Left ventricle myocardium inferior (tissue), 1 donor: ENCODE data around the gene PCNP. TPM values are rescaled to one million over a fixed set of nuclear protein-coding genes. Genes with fewer than 3 reads are reported as not detected.
"Not testable (repeated sequence)": the region's sequence is repeated elsewhere in the genome, so short reads cannot be mapped to it uniquely, and the experiment has no call there.

Source experiments
- DNase-seq: peaks from one replicate; pipeline ENCODE4 v3.0.0-alpha.2; 2020
- H3K27ac ChIP-seq: fragments of 200-600 bp; replicated peaks from 2 replicates; pipeline ENCODE4 v1.8.0; 2021
- H3K27me3 ChIP-seq: fragments of 200-600 bp; 2 replicates; pipeline ENCODE4 v1.8.0; 2021; ENCODE audit warnings: low read depth
- H3K36me3 ChIP-seq: fragments of 200-600 bp; 2 replicates; pipeline ENCODE4 v1.8.0; 2021
- H3K4me1 ChIP-seq: fragments of 200-600 bp; 2 replicates; pipeline ENCODE4 v1.8.0; 2021
- H3K4me3 ChIP-seq: fragments of 200-600 bp; 2 replicates; pipeline ENCODE4 v1.8.0; 2021; ENCODE audit warnings: mild to moderate bottlenecking, moderate library complexity
- H3K9me3 ChIP-seq: fragments of 200-600 bp; replicated peaks from 2 replicates; pipeline ENCODE4 v1.8.0; 2021
- intact Hi-C: fragments of 100-400 bp; cut with micrococcal nuclease; formaldehyde crosslinking; loops from one replicate; pipeline ENCODE4 v1.11.0; 2022
- total RNA-seq: library from RNA; stranded (reverse); fragmentation: NEBNext Ultra II Directional; extraction: Animal tissue kit (Norgen Biotek cat#: 25700); gene quantifications from one replicate; pipeline ENCODE4 v1.2.1, GENCODE V29; 2021
- TF ChIP-seq, protein P1 (sequence below): fragments of 200-600 bp; IDR thresholded peaks from 2 replicates; pipeline ENCODE4 v1.8.0; 2021; ENCODE audit warnings: antibody characterized with exemption, mild to moderate bottlenecking, borderline replicate concordance
- donor health status: DM: no; HTN: yes; CAD: no; lungs with severe emphysema.

PCNP gene
- total RNA-seq, 1 donor from 2014 or later = 121 TPM

- TF ChIP-seq, protein P1, sequence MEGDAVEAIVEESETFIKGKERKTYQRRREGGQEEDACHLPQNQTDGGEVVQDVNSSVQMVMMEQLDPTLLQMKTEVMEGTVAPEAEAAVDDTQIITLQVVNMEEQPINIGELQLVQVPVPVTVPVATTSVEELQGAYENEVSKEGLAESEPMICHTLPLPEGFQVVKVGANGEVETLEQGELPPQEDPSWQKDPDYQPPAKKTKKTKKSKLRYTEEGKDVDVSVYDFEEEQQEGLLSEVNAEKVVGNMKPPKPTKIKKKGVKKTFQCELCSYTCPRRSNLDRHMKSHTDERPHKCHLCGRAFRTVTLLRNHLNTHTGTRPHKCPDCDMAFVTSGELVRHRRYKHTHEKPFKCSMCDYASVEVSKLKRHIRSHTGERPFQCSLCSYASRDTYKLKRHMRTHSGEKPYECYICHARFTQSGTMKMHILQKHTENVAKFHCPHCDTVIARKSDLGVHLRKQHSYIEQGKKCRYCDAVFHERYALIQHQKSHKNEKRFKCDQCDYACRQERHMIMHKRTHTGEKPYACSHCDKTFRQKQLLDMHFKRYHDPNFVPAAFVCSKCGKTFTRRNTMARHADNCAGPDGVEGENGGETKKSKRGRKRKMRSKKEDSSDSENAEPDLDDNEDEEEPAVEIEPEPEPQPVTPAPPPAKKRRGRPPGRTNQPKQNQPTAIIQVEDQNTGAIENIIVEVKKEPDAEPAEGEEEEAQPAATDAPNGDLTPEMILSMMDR = peak; percentile 75
- no peak overlapping the region for H3K27ac ChIP-seq
- no peaks in the 10 kb centered on the region for H3K4me1 ChIP-seq
- H3K27me3 ChIP-seq = no peaks in the 10 kb centered on the region
- no peaks in the 10 kb centered on the region for H3K9me3 ChIP-seq
- no peak overlapping the region for H3K4me3 ChIP-seq
- intact Hi-C loops = no loop called here
- H3K36me3 ChIP-seq = no peaks in the 10 kb centered on the region
- DNase-seq = peak; percentile 49
Measured at GRCh38 chr3:101635954-101636798, 62.2 kb downstream of the PCNP start.

DNA sequence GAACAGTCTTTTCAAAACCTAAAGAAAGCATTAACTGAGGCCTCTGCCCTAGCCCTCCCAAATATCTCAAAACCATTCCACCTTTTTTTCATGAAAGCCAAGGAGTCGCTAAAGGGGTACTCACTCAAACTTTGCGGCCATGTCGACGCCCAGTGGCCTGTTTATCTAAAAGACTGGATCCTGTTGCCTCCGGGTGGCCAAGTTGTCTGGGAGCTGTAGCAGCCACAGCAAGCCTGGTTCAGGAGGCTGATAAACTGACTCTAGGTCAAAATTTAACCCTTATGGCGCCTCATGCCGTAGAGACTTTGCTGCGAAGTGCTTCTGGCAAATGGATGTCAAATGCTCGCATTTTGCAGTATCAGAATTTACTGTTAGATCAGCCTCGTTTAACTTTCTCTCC lies 63.5 kb downstream of the PCNP start:
- H3K9me3 ChIP-seq = no peaks in the 10 kb centered on the region
- intact Hi-C loops = no loop called here
- no peak overlapping the region for H3K27ac ChIP-seq
- H3K27me3 ChIP-seq = no peaks in the 10 kb centered on the region
- no peak for DNase-seq
- H3K36me3 ChIP-seq = no peaks in the 10 kb centered on the region
- no peaks in the 10 kb centered on the region for H3K4me1 ChIP-seq
- H3K4me3 ChIP-seq = no peak overlapping the region
- TF ChIP-seq, protein P1 = no peak

DNA sequence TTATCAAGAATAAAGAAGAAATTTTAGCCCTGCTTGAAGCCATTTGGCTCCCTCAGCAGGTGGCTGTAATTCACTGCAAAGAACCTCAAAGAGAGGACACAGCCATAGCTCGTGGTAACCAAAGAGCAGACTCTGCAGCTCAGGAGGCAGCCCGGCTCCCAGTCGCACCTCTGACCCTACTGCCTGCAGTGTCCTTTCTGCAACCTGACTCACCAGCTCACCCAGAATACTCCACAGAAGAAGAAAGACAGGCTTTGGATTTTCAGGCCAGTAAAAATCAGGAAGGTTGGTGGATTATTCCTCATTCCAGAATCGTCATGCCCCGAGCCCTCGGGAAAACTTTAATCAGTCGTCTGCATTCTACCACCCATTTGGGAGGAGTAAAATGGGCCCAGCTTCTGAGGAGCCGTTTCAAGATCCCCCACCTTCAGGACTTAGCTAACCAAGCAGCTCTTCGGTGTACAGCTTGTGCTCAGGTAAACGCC lies 64.3 kb downstream of the PCNP start:
- TF ChIP-seq, protein P1 = no peak
- Histone ChIP-seq H3K4me3 (no peak overlapping the region), H3K36me3 (no peaks in the 10 kb centered on the region), H3K27ac (no peak overlapping the region), H3K9me3 (no peaks in the 10 kb centered on the region), H3K4me1 (no peaks in the 10 kb centered on the region), H3K27me3 (no peaks in the 10 kb centered on the region)
- intact Hi-C loops = no loop called here
- no peak for DNase-seq

DNA sequence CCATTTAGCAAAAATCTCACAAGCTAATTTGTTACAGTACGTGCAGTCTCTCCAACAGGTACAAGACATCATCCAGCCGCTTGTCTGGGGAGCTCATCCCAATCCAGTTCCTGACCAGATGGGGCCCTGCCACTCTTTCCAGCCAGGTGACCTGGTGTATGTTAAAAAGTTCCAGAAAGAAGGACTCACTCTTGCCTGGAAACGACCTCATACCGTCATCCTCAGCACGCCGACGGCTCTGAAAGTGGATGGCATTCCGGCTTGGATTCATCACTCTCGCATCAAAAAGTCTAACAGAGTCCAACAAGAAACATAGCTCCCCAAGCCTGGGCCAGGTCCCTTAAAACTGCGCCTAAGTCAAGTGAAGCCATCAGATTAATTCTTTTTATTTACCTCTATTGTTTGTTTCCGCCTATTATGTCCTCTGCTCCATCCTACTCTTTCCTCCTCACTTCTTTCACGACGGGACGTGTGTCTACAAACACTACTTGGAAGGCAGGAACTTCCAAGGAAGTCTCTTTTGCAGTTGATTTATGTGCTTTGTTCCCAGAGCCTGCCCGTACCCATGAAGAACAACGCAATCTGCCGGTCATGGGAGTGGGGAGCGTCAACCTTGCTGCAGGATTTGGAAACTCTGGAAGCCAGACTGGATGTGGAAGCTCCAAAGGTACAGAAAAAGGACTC lies 65.4 kb downstream of the PCNP start:
- no peak for DNase-seq
- no peaks in the 10 kb centered on the region for H3K4me1 ChIP-seq
- intact Hi-C loops = no loop called here

DNA sequence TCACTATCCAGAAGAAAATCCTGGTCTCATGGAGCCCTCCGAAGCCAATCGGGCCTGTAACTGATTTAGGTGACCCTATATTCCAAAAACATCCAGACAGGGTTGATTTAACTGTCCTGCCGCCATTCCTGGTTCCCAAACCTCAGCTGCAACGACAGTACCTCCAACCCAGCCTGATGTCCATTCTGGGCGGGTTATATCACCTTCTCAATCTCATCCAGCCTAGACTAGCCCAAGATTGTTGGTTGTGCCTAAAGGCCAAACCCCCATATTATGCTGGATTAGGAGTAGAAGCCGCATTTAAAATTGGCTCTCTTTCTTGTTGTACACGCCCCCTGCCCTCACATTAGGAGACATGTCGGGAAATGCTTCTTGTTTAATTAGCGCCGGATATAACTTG lies 66.3 kb downstream of the PCNP start:
- TF ChIP-seq, protein P1 = no peak
- intact Hi-C loops = no loop called here
- Histone ChIP-seq H3K9me3 (no peaks in the 10 kb centered on the region), H3K27ac (no peak overlapping the region), H3K4me1 (no peaks in the 10 kb centered on the region), H3K27me3 (no peaks in the 10 kb centered on the region), H3K36me3 (no peaks in the 10 kb centered on the region), H3K4me3 (no peak overlapping the region)
- no peak for DNase-seq

More for the DNA sequence above, 65.4 kb downstream of the PCNP start:
- TF ChIP-seq, protein P1 = no peak
- no peaks in the 10 kb centered on the region for H3K36me3 ChIP-seq
- no peaks in the 10 kb centered on the region for H3K27me3 ChIP-seq
- H3K4me3 ChIP-seq = no peak overlapping the region
- no peaks in the 10 kb centered on the region for H3K9me3 ChIP-seq
- H3K27ac ChIP-seq = no peak overlapping the region

- intact Hi-C loops, DNase-seq, H3K9me3 ChIP-seq: not testable (repeated sequence)
Measured at GRCh38 chr3:101641397-101642115, 67.6 kb downstream of the PCNP start.

More at GRCh38 chr3:101641397-101642115, 67.6 kb downstream of the PCNP start:
- not testable (repeated sequence) for H3K27me3 ChIP-seq, H3K27ac ChIP-seq, H3K4me1 ChIP-seq, H3K4me3 ChIP-seq, H3K36me3 ChIP-seq
